Stimulated activated CD8-positive, alpha-beta memory T cell treated with anti-CD3 and anti-CD28 coated beads, Interleukin-4, amount 100 ng/mL, for 24 hours (primary cell): Measurements from ENCODE around the gene LGALS1.

ENCODE experiments used
- DNase-seq: peaks from one replicate; pipeline ENCODE4 v3.0.0-alpha.2; 2020; ENCODE audit warnings: low read depth

The LGALS1 gene

GRCh38 chr22:37662039-37662438 is 13.4 kb upstream of the LGALS1 start:
- DNase-seq: no peak

GRCh38 chr22:37663521-37664140 is 11.8 kb upstream of the LGALS1 start:
- no peak for DNase-seq

GRCh38 chr22:37664249-37665101 is 11.0 kb upstream of the LGALS1 start:
- no peak for DNase-seq

GRCh38 chr22:37665487-37665886 is 9.9 kb upstream of the LGALS1 start:
- DNase-seq: no peak

- DNase-seq: no peak
Observed at GRCh38 chr22:37669586-37669985, 5.8 kb upstream of the LGALS1 start.

- DNase-seq: no peak
Observed at GRCh38 chr22:37672206-37672919, 3.1 kb upstream of the LGALS1 start.

- DNase-seq: no peak
Observed at GRCh38 chr22:37672920-37673455, 2.4 kb upstream of the LGALS1 start.

GRCh38 chr22:37674248-37674647 is 1.2 kb upstream of the LGALS1 start:
- DNase-seq: no peak

GRCh38 chr22:37675930-37676735 is 697 bp downstream of the LGALS1 start:
- DNase-seq: no peak

GRCh38 chr22:37676736-37677492 is 1.5 kb downstream of the LGALS1 start:
- peak; percentile 89 for DNase-seq

GRCh38 chr22:37677493-37677974 is 2.1 kb downstream of the LGALS1 start:
- DNase-seq: no peak

- DNase-seq: no peak
Observed at GRCh38 chr22:37678372-37678771, 2.9 kb downstream of the LGALS1 start.

GRCh38 chr22:37679670-37680069 is 4.2 kb downstream of the LGALS1 start:
- DNase-seq: no peak

GRCh38 chr22:37680191-37680851 is 4.9 kb downstream of the LGALS1 start:
- no peak for DNase-seq

GRCh38 chr22:37681001-37681424 is 5.6 kb downstream of the LGALS1 start:
- no peak for DNase-seq

GRCh38 chr22:37681556-37682049 is 6.2 kb downstream of the LGALS1 start:
- DNase-seq: peak; percentile 53

GRCh38 chr22:37684803-37685615 is 9.6 kb downstream of the LGALS1 start:
- DNase-seq: no peak

GRCh38 chr22:37686002-37686982 is 10.9 kb downstream of the LGALS1 start, which contains the start of gene NOL12:
Gene NOL12, plus strand, starts transcription at chr22:37686343. Its CDS starts 50 bp downstream, at chr22:37686393.
- peak; percentile 56 for DNase-seq
